WTC11 (cell line): ENCODE data around the gene OPRM1. TPM values are rescaled to one million over a fixed set of nuclear protein-coding genes. Genes with fewer than 3 reads are reported as not detected.

Source experiments
- ATAC-seq: fragments of 200-7000 bp; cut with Tn5 transposase; 2 replicates; pipeline ENCODE4 v1.10.0; 2021; ENCODE audit warnings: mild to moderate bottlenecking, moderate library complexity
- CTCF ChIA-PET: fragments of 300-600 bp; sonication (Branson Sonifier 250); formaldehyde crosslinking; loops from one replicate; lab custom pipeline; 2021; ENCODE audit warnings: antibody characterized with exemption; lab: Charles Lee
- POLR2A ChIA-PET: fragments of 350-600 bp; sonication (Branson Sonifier 250); formaldehyde crosslinking; loops from one replicate; lab custom pipeline; 2021; ENCODE audit warnings: antibody characterized with exemption; lab: Charles Lee
- DNase-seq: peaks from one replicate; pipeline ENCODE4 v3.0.0; 2021; ENCODE audit warnings: low spot score
- H3K27ac Mint-ChIP-seq: 2 replicates; pipeline ENCODE4 v1.8.0; 2021; ENCODE audit warnings: mixed read lengths
- H3K27me3 Mint-ChIP-seq: 2 replicates; pipeline ENCODE4 v1.8.0; 2021; ENCODE audit warnings: low read depth, mild to moderate bottlenecking, moderate library complexity, mixed read lengths
- H3K36me3 Mint-ChIP-seq: 2 replicates; pipeline ENCODE4 v1.8.0; 2021; ENCODE audit warnings: mixed read lengths
- H3K4me1 Mint-ChIP-seq: 2 replicates; pipeline ENCODE4 v1.8.0; 2022; ENCODE audit warnings: mixed read lengths
- H3K4me3 Mint-ChIP-seq: 2 replicates; pipeline ENCODE4 v1.8.0; 2021; ENCODE audit warnings: mild to moderate bottlenecking, moderate library complexity, mixed read lengths
- H3K9me3 Mint-ChIP-seq: 2 replicates; pipeline ENCODE4 v1.8.0; 2021; ENCODE audit warnings: mixed read lengths
- CDX4 ChIP-seq: fragments of 250-450 bp; sonication (Bioruptor Pico); IDR thresholded peaks from 2 replicates; pipeline ENCODE4 v1.9.0; 2021; ENCODE audit warnings: moderate library complexity, mild to moderate bottlenecking, inconsistent platforms, borderline replicate concordance
- CREB1 ChIP-seq: sonication (generic); formaldehyde crosslinking; IDR thresholded peaks from 2 replicates; pipeline ENCODE4 v1.8.0; 2023; ENCODE audit warnings: mild to moderate bottlenecking, missing genetic modification reagents
- EMX1 ChIP-seq: fragments of 250-450 bp; sonication (Bioruptor Pico); IDR thresholded peaks from 2 replicates; pipeline ENCODE4 v1.8.0; 2021; ENCODE audit warnings: mild to moderate bottlenecking
- ESRRA ChIP-seq: sonication (generic); formaldehyde crosslinking; IDR thresholded peaks from 2 replicates; pipeline ENCODE4 v1.8.1; 2022; ENCODE audit warnings: mild to moderate bottlenecking, missing genetic modification reagents, borderline replicate concordance
- GTF2I ChIP-seq: fragments of 250-450 bp; sonication (Bioruptor Pico); conservative IDR thresholded peaks from 2 replicates; pipeline ENCODE4 v1.4.0; 2021; ENCODE audit warnings: mild to moderate bottlenecking
- HMGXB4 ChIP-seq: sonication (generic); formaldehyde crosslinking; IDR thresholded peaks from 2 replicates; pipeline ENCODE4 v1.8.1; 2023; ENCODE audit warnings: mild to moderate bottlenecking, moderate library complexity, missing genetic modification reagents
- IRF2 ChIP-seq: sonication (generic); formaldehyde crosslinking; IDR thresholded peaks from 2 replicates; pipeline ENCODE4 v1.8.0; 2022; ENCODE audit warnings: low read depth, missing genetic modification reagents, borderline replicate concordance
- MYBL2 ChIP-seq: sonication (generic); formaldehyde crosslinking; IDR thresholded peaks from 2 replicates; pipeline ENCODE4 v1.8.1; 2023; ENCODE audit warnings: mild to moderate bottlenecking, moderate library complexity, missing genetic modification reagents
- NFYB ChIP-seq: sonication (generic); formaldehyde crosslinking; conservative IDR thresholded peaks from 2 replicates; pipeline ENCODE4 v1.8.0; 2022; ENCODE audit warnings: low read depth, missing genetic modification reagents
- NR3C1 ChIP-seq: sonication (generic); formaldehyde crosslinking; conservative IDR thresholded peaks from 2 replicates; pipeline ENCODE4 v1.8.1; 2023; ENCODE audit warnings: low read depth, mild to moderate bottlenecking, missing genetic modification reagents
- SOX15 ChIP-seq: fragments of 250-450 bp; sonication (Bioruptor Pico); IDR thresholded peaks from 2 replicates; pipeline ENCODE4 v1.9.0; 2021; ENCODE audit warnings: mild to moderate bottlenecking
- SP1 ChIP-seq: sonication (generic); formaldehyde crosslinking; conservative IDR thresholded peaks from 2 replicates; pipeline ENCODE4 v1.8.1; 2022; ENCODE audit warnings: missing genetic modification reagents
- TEAD1 ChIP-seq: sonication (generic); formaldehyde crosslinking; IDR thresholded peaks from 2 replicates; pipeline ENCODE4 v1.8.0; 2022; ENCODE audit warnings: mild to moderate bottlenecking, missing genetic modification reagents
- TEAD4 ChIP-seq: sonication (generic); formaldehyde crosslinking; IDR thresholded peaks from 2 replicates; pipeline ENCODE4 v1.8.0; 2022; ENCODE audit warnings: mild to moderate bottlenecking, missing genetic modification reagents
- ZNF396 ChIP-seq: fragments of 250-450 bp; sonication (Bioruptor Pico); IDR thresholded peaks from 2 replicates; pipeline ENCODE4 v1.8.0; 2021; ENCODE audit warnings: mild to moderate bottlenecking, moderate library complexity, borderline replicate concordance
- ZNF423 ChIP-seq: fragments of 250-450 bp; sonication (Bioruptor Pico); IDR thresholded peaks from 2 replicates; pipeline ENCODE4 v2.1.2; 2022; ENCODE audit warnings: mild to moderate bottlenecking, moderate library complexity
- total RNA-seq: library from RNA; stranded (reverse); gene quantifications from 3 replicates; pipeline ENCODE4 v1.2.3, GENCODE V29; 2021
- TF ChIP-seq, protein P1 (sequence below): sonication (generic); formaldehyde crosslinking; IDR thresholded peaks from 2 replicates; pipeline ENCODE4 v1.8.0; 2022; ENCODE audit warnings: mild to moderate bottlenecking, missing genetic modification reagents
- TF ChIP-seq, protein P2 (sequence below): fragments of 200-600 bp; IDR thresholded peaks from 2 replicates; pipeline ENCODE4 v1.8.0; 2022; ENCODE audit warnings: antibody characterized with exemption
- TF ChIP-seq, protein P3 (sequence below): fragments of 250-450 bp; sonication (Bioruptor Pico); IDR thresholded peaks from 2 replicates; pipeline ENCODE4 v1.9.0; 2021; ENCODE audit warnings: mild to moderate bottlenecking
- TF ChIP-seq, protein P4 (sequence below): sonication (generic); formaldehyde crosslinking; IDR thresholded peaks from 2 replicates; pipeline ENCODE4 v1.8.1; 2023; ENCODE audit warnings: mild to moderate bottlenecking, missing genetic modification reagents
- TF ChIP-seq, protein P5 (sequence below): sonication (generic); formaldehyde crosslinking; IDR thresholded peaks from 2 replicates; pipeline ENCODE4 v1.8.1; 2023; ENCODE audit warnings: mild to moderate bottlenecking, missing genetic modification reagents, moderate library complexity

OPRM1 gene
- total RNA-seq, 1 experiment from 2014 or later: not detected

DNA sequence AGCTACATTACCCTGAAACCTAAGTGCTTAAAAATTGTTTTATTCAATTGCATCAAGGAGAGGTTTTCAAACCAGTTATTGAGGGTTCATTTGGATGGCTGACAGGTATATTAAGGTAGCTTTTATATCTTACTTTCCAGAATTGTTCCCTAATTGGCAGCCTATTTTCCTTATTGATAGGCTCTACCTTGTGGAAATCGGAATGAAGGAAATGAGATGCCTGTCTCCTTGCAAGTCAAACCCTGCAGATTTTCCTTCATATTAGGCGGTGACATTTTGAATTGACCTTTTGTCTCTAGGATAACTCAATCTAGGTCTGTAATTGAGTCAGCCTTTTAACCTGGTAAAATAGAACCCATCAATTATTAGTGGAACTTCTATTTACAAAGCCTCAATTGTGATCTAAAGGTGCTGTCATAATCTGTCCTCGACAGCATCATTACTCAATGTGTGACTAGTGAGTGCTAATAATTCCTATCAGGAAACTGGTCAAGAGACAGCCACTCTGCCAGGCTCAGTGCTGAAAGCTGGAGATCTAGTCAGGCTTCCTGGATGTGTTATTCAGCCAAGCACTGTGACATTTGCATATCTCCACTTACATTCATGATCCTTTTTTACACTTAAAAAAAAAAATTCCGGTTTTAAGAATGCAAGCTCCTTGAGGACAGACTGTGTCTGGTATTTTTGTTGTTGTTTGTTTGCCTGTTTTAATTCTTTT, 20.1 kb downstream of the OPRM1 start (continued):
- TF ChIP-seq SP1 (CRISPR knock-in tag) (no peak), NFYB (CRISPR knock-in tag) (no peak), MYBL2 (no peak), HMGXB4 (CRISPR knock-in tag) (no peak), IRF2 (CRISPR knock-in tag) (no peak)
- TF ChIP-seq, protein P1, sequence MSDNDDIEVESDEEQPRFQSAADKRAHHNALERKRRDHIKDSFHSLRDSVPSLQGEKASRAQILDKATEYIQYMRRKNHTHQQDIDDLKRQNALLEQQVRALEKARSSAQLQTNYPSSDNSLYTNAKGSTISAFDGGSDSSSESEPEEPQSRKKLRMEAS: no peak

- DNase-seq (no peak), ATAC-seq (no peak)
- no peak overlapping the region for H3K4me3 Mint-ChIP-seq
- H3K4me1 Mint-ChIP-seq: peaks cover 11% of the 10 kb centered on the region
- ChIA-PET CTCF (no interaction called here), POLR2A (no interaction called here)
- H3K36me3 Mint-ChIP-seq: no peaks in the 10 kb centered on the region
- no peaks in the 10 kb centered on the region for H3K27me3 Mint-ChIP-seq
- H3K9me3 Mint-ChIP-seq: peaks cover 6% of the 10 kb centered on the region
- TF ChIP-seq CDX4 (no peak), EMX1 (CRISPR knock-in tag) (no peak), TEAD4 (CRISPR knock-in tag) (no peak), SP1 (CRISPR knock-in tag) (no peak), SOX15 (CRISPR knock-in tag) (no peak), CREB1 (CRISPR knock-in tag) (no peak), TEAD1 (CRISPR knock-in tag) (no peak), NR3C1 (no peak), GTF2I (no peak), ESRRA (CRISPR knock-in tag) (no peak), ZNF423 (CRISPR knock-in tag) (no peak), ZNF396 (CRISPR knock-in tag) (no peak)
- TF ChIP-seq, protein P2, sequence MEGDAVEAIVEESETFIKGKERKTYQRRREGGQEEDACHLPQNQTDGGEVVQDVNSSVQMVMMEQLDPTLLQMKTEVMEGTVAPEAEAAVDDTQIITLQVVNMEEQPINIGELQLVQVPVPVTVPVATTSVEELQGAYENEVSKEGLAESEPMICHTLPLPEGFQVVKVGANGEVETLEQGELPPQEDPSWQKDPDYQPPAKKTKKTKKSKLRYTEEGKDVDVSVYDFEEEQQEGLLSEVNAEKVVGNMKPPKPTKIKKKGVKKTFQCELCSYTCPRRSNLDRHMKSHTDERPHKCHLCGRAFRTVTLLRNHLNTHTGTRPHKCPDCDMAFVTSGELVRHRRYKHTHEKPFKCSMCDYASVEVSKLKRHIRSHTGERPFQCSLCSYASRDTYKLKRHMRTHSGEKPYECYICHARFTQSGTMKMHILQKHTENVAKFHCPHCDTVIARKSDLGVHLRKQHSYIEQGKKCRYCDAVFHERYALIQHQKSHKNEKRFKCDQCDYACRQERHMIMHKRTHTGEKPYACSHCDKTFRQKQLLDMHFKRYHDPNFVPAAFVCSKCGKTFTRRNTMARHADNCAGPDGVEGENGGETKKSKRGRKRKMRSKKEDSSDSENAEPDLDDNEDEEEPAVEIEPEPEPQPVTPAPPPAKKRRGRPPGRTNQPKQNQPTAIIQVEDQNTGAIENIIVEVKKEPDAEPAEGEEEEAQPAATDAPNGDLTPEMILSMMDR: no peak
- TF ChIP-seq, protein P3, sequence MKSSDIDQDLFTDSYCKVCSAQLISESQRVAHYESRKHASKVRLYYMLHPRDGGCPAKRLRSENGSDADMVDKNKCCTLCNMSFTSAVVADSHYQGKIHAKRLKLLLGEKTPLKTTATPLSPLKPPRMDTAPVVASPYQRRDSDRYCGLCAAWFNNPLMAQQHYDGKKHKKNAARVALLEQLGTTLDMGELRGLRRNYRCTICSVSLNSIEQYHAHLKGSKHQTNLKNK (CRISPR knock-in tag): no peak
- TF ChIP-seq, protein P4, sequence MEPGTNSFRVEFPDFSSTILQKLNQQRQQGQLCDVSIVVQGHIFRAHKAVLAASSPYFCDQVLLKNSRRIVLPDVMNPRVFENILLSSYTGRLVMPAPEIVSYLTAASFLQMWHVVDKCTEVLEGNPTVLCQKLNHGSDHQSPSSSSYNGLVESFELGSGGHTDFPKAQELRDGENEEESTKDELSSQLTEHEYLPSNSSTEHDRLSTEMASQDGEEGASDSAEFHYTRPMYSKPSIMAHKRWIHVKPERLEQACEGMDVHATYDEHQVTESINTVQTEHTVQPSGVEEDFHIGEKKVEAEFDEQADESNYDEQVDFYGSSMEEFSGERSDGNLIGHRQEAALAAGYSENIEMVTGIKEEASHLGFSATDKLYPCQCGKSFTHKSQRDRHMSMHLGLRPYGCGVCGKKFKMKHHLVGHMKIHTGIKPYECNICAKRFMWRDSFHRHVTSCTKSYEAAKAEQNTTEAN (CRISPR knock-in tag): no peak
- TF ChIP-seq, protein P5, sequence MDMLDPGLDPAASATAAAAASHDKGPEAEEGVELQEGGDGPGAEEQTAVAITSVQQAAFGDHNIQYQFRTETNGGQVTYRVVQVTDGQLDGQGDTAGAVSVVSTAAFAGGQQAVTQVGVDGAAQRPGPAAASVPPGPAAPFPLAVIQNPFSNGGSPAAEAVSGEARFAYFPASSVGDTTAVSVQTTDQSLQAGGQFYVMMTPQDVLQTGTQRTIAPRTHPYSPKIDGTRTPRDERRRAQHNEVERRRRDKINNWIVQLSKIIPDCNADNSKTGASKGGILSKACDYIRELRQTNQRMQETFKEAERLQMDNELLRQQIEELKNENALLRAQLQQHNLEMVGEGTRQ (CRISPR knock-in tag): no peak
- no peak overlapping the region for H3K27ac Mint-ChIP-seq
These were observed 21.0 kb downstream of the OPRM1 start for GRCh38 chr6:154060076-154060475.
